Measurements from ENCODE around the gene APMAP.

DNA sequence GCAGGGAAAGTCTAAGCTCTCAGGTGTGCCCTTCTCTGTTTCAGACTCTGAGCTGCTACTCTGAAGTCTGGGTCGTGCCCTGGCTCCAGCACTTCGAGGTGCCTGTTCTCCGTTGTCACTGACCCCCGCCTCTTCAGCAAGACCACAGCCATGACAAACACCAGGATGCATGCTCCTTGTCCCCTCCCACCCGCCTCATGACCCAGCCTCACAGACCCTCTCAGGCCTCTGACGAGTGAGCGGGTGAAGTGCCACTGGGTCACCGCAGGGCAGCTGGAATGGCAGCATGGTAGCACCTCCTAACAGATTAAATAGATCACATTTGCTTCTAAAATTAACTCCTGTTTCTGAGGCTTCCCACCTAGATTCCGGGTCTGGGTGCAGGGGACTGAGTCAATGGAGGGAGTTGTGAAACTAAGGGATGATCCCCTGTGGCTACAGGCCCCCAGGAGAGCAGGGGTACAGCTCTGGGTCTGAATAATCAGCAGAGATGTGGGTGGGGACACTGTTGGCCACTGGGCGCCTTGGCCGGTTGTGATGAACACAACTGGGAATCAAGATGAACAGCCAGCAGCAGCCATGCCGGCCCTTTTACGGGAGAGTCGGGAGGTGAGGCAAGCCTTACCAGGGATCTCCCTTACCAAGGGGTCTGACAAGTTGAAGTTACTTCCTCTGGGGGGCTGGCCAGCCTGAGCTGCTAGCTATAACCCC, 32.8 kb downstream of the APMAP start:
- TF ChIP-seq TAF1 (IDR thresholded peaks at IDR 0.05; ENCODE audit: borderline replicate concordance, insufficient read depth, low read length) (no peak), POLR2AphosphoS5 (IDR thresholded peaks at IDR 0.05; ENCODE audit: low read depth, low read length) (no peak), SIN3A (IDR thresholded peaks at IDR 0.05; ENCODE audit: borderline replicate concordance, insufficient read depth, low read length) (no peak)
- TF ChIP-seq, protein P1, sequence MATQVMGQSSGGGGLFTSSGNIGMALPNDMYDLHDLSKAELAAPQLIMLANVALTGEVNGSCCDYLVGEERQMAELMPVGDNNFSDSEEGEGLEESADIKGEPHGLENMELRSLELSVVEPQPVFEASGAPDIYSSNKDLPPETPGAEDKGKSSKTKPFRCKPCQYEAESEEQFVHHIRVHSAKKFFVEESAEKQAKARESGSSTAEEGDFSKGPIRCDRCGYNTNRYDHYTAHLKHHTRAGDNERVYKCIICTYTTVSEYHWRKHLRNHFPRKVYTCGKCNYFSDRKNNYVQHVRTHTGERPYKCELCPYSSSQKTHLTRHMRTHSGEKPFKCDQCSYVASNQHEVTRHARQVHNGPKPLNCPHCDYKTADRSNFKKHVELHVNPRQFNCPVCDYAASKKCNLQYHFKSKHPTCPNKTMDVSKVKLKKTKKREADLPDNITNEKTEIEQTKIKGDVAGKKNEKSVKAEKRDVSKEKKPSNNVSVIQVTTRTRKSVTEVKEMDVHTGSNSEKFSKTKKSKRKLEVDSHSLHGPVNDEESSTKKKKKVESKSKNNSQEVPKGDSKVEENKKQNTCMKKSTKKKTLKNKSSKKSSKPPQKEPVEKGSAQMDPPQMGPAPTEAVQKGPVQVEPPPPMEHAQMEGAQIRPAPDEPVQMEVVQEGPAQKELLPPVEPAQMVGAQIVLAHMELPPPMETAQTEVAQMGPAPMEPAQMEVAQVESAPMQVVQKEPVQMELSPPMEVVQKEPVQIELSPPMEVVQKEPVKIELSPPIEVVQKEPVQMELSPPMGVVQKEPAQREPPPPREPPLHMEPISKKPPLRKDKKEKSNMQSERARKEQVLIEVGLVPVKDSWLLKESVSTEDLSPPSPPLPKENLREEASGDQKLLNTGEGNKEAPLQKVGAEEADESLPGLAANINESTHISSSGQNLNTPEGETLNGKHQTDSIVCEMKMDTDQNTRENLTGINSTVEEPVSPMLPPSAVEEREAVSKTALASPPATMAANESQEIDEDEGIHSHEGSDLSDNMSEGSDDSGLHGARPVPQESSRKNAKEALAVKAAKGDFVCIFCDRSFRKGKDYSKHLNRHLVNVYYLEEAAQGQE (IDR thresholded peaks at IDR 0.05; ENCODE audit: insufficient read depth in 1 of 2, low read depth in 2 of 2, low read length in 2 of 2), result no peak

Measured in PFSK-1 (cell line).